GM19025 (cell line): ENCODE results near the gene EPPIN.
"Not testable (repeated sequence)": the region's sequence is repeated elsewhere in the genome, so short reads cannot be mapped to it uniquely, and the experiment has no call there.

Experiments
- ATAC-seq: cut with Tn5 transposase; IDR thresholded peaks from one replicate; pipeline ENCODE4 v1.9.1; 2021; ENCODE audit warnings: mild to moderate bottlenecking, low read depth, moderate library complexity; ENCODE audit not compliant: unreplicated experiment

Gene EPPIN

DNA sequence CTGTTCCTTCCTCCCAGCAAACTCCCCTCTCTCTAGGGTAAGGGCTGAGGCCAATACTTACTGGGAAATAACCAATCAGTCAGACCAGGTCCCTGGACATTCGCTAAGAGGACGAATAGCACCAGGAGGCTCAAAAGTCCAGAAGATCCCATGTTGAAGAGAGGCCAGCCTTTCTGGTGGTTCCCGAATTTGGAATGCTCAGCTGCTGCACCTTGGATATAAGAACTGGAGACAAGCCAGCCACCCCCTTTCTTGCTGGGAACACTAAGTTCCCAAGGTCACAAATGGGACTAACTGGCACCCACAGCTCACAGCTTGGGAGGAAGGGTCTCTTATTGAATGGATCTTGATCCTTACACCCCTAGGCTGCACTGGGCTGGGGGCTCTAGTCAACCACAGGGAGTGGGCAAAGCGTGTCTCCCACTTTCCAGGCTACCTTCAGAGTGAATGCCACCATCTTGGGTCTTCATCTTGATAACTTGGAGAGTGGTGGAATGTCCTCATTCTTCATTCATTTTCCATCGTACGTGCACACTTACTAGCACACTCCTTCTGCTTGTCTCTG lies at the start of gene EPPIN:
Gene EPPIN, minus strand, starts transcription at position 196 of the 565 bp plus-strand sequence. Its CDS starts 44 bp downstream, at position 152.
- no peak for ATAC-seq

DNA sequence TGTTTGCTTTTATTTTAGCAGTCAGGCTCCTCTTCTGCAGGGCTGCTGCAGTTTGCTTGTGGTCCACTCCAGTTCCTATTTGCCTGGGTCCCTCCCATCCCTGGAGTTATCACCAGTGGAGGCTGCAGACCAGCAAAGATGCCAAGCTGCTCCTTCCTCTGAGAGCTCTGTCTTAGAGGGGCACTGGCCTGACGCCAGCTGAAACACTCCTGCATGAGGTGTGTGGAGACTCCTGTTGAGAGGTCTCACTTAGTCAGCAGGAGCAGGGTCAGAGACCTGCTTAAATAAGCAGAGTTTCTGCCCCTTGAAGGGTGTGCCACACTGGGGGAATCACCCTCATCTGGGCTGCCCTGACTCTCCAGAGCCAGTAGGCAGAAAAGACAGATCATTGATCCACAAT lies 48.0 kb upstream of the EPPIN start:
- no peak for ATAC-seq

DNA sequence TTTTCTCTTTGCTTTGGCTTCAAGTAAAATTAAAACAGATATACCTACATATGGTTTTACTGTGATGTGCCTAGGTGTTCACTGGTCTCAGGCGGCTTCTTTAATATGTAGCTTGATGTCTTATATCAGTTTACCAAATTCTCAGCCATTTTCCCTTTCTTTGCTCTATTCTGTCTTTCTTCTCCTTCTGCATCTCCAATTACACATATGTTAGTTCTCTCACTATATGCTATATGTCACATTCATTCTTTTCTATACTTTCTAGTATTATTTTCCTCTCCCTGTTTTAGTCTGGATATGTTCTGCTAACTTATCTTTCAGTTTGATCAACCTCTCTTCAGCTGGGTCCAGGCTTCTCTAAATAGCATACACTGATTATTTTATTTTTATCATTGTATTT lies 46.3 kb upstream of the EPPIN start:
- ATAC-seq: no peak

DNA sequence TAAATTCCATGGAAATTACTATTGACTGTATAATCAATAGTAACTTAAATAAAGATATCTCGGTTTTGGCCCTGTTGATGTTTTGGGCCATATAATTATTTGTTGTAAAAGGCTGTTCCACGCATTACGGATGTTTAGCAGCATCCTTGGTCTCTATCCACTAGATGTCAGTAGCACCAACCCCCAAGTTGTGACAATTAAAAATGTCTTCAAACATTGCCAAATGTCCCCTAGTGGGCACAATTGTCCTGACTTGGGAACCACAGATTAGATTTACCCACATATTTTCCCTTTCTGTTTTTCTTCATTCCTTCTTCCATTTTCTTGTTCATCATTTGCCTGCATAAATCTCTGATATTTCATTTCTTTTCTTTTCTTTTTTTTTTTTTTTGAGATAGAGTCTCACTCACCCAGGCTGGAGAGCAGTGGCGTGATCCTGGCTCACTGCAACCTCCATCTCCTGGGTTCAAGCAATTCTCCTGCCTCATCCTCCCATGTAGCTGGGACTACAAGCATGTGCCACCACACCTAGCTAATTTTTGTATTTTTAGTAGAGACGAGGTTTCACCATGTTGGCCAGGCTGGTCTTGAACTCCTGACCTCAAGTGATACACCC lies 45.5 kb upstream of the EPPIN start:
- ATAC-seq: no peak

DNA sequence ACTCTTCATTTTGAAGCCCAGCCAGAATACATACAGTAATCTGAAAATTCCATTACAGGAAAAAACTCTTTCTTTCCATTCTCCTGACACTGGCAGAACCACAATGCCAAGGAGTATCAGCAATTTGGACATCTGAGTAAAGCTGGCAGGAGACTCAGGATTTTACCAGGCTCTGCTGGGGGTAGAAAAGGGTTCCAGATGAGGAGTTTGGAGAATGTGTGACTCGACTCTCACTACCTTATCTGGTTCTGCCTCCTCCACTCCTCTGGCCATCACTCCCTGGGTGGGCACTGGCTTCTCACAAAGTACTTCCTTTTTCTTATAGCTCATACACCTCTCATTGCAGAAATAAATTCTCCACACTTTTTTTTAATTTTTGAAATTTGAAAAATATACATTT lies 42.5 kb upstream of the EPPIN start:
- no peak for ATAC-seq

- no peak for ATAC-seq
Observed at GRCh38 chr20:45588800-45589199, 41.6 kb upstream of the EPPIN start.

- ATAC-seq: not testable (repeated sequence)
Observed at GRCh38 chr20:45585986-45586385, 38.8 kb upstream of the EPPIN start.

DNA sequence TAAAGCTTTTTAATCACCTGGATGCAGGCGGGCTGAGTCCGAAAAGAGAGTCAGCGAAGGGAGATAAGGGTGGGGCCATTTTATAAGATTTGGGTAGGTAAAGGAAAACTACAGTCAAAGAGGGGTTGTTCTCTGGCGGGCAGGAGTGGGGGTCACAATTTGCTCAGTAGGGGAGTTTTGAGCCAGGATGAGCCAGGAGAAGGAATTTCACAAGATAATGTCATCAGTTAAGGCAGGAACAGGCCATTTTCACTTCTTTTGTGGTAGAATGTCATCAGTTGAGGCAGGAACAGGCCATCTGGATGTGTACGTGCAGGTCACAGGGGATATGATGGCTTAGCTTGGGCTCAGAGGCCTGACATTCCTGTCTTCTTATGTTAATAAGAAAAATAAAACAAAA lies 37.1 kb upstream of the EPPIN start:
- not testable (repeated sequence) for ATAC-seq

DNA sequence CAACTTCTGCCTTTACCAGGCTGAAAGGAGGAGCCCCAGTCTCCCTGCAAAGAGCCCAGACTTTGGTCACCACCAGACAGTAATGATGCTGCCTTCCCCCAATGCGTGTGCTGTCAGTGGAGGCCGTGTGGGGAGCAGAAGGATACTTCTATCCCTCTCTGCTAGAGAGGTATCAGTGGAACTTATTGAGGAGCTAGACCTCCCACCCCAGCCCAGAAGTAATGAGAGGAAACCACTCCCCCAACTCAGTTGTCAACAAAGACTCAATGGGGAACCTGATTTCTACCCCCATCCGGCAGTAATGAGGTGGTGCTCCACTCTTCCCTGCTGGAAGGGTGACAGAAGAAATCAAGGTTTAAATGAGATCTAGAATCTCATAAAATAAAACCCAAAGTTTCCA lies 36.3 kb upstream of the EPPIN start:
- ATAC-seq: no peak

- no peak for ATAC-seq
Observed at GRCh38 chr20:45581702-45582101, 34.5 kb upstream of the EPPIN start.

GRCh38 chr20:45579184-45579583 lies 32.0 kb upstream of the EPPIN start, which contains the start of gene WFDC8:
TSS of gene WFDC8 (minus strand) at chr20:45579284. CDS start at chr20:45579247, 37 bp downstream.
- ATAC-seq: no peak

- no peak for ATAC-seq
Observed at GRCh38 chr20:45578231-45578630, 31.0 kb upstream of the EPPIN start.

- ATAC-seq: no peak
Observed at GRCh38 chr20:45576995-45577394, 29.8 kb upstream of the EPPIN start.

GRCh38 chr20:45575931-45576330 lies 28.7 kb upstream of the EPPIN start:
- ATAC-seq: no peak

- ATAC-seq: not testable (repeated sequence)
Observed at GRCh38 chr20:45569650-45570049, 22.4 kb upstream of the EPPIN start.

- no peak for ATAC-seq
Observed at GRCh38 chr20:45564760-45565276, 17.6 kb upstream of the EPPIN start.

DNA sequence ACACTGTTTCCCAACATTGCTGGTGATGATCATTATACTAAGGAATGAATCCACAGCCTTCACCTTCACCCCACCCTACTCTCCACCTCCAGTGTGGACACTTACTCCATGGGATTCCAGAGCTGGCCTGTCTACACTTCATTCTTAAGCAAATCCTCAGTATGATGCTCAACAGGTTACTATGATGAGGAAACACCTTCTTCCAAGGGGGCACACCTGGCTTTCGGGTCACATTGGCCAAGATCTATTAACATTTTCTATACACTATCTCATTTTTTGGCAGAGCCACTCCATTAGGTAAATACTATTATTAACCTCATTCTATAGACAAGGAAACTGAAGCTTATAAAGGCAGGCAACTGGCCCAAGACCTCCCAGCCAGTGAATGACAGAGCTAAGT lies 8.0 kb upstream of the EPPIN start:
- ATAC-seq: no peak

- ATAC-seq: no peak
Observed at GRCh38 chr20:45552456-45552855, 5.3 kb upstream of the EPPIN start.

DNA sequence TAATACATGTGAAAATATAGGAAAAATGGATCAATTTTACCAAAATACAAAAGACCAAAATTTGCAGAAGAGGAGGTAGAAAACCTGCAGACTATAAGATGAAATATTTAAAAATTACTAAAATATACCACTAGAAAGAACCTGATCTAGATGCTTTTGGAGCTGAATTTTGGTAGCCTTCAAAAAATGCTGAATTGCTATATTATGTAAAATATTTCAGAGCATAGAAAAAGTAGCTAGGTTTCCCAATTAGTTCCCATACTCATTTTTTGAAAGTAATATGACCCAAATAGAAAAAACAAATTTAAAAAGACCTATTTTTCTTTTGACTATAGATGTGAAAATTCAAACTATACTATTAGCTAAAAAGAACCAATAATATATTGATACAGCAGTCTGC lies 3.6 kb upstream of the EPPIN start:
- no peak for ATAC-seq

DNA sequence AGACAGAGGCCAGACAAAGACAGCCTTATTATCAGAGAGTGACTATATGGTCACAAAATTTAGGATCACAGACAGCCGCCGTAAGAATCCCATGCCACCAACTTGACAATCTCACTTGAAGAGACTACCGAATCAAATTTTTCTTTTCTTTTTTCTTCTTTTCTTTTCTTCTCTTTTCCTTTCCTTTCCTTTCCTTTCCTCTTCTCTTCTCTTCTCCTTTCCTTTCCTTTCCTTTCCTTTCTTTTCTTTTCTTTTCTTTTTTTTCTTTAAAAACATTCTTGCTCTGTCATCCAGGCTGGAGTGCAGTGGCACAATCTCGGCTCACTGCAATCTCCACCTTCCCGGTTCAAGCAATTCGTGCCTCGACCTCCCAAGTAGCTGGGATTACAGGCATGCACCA lies 1.2 kb upstream of the EPPIN start:
- no peak for ATAC-seq

DNA sequence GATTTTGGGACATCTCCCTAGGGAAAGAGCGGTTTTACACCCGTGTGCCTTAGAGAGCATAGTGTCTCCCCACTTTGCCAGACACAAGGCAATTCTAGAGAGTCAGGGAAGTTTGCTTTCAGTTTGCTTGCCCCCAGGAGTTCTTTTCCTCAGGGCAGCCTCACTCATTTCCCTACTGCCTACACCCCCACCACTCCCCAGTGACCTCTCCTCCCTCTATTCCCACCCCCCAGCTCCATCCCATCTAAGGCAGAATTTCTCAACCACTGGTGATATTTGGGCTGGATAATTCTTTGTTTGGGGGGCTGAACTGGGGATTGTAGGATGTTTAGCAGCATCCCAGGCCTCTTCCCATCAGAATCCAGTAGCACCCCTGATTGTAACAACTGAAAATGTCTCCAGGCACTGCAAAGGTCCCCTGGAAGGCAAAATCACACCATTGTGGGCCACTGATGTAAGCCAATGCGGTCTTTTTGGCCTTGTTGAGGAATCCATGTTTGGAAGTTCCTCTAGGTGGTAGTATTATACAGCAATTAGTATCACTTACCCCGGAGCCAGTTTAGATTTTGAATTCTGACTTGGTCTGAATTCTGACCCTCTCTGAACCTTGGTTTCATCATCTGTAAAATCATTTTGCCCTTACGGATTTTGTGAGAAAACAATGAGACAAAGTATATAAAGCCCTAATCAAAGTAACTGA lies 1.3 kb downstream of the EPPIN start:
- no peak for ATAC-seq

DNA sequence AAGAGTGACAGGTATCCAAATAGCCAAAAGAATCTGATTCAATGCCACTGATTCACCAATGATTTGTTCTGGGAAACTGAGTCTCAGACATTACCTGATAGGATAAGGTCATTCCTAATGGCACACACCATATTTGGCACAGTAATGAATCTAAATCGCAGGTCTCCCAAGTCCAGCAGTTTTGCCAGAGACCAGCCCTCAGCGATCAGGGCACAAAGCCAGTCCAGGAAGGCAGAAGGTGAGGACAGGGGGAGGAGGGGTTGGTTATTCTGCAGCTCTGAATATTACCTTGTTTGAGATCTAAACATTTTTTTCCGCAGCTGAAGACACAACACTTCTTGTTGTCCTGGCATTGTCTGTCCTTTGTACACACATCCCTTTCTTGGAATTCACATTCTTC lies 1.9 kb downstream of the EPPIN start:
- no peak for ATAC-seq
